Gastrocnemius medialis (tissue), 4 donors: ENCODE data around the gene SGSM2. TPM values are rescaled to one million over a fixed set of nuclear protein-coding genes. Genes with fewer than 3 reads are reported as not detected.

ENCODE experiments used
- ATAC-seq, 2 donors: fragments of 150-250 bp; one replicate each; pipeline ENCODE4 v1.9.1; 2016
- DNase-seq, 2 donors: peaks; one replicate each; pipeline ENCODE4 v3.0.0-alpha.2; 2019
- H3K27ac ChIP-seq, 4 donors: fragments of 200-600 bp; sonication (generic); 1 replicate in 1 of 4; 2 replicates in 3 of 4; pipeline ENCODE4 v1.5.1; 2016 to 2018; ENCODE audit warnings: mild to moderate bottlenecking in 2 of 4, moderate library complexity in 1 of 4
- H3K27me3 ChIP-seq, 3 donors: fragments of 200-600 bp; sonication (generic) in 2 of 3; 1 replicate in 1 of 3; 2 replicates in 2 of 3; pipeline versions ENCODE4 v1.5.1 to v1.6.0; 2016 to 2019; ENCODE audit warnings: mild to moderate bottlenecking in 1 of 3, moderate library complexity in 1 of 3
- H3K36me3 ChIP-seq, 2 donors: fragments of 200-600 bp; sonication (generic) in 1 of 2; one replicate each; pipeline ENCODE4 v1.5.1; 2017 to 2018
- H3K4me1 ChIP-seq, 2 donors: fragments of 200-600 bp; sonication (generic) in 1 of 2; one replicate each; pipeline ENCODE4 v1.5.1; 2016 to 2017; ENCODE audit warnings: mild to moderate bottlenecking in 2 of 2
- H3K4me3 ChIP-seq, 4 donors: fragments of 200-600 bp; sonication (generic) in 3 of 4; 1 replicate in 1 of 4; 2 replicates in 3 of 4; pipeline ENCODE4 v1.5.1; 2016 to 2019; ENCODE audit warnings: mild to moderate bottlenecking in 2 of 4
- H3K9me3 ChIP-seq, 3 donors: fragments of 200-600 bp; sonication (generic) in 2 of 3; 1 replicate in 1 of 3; 2 replicates in 2 of 3; pipeline ENCODE4 v1.5.1; 2016 to 2019
- CTCF ChIP-seq, 5 experiments: fragments of 450-650 bp in 3 of 5; fragments of 200-600 bp in 2 of 5; sonication (generic) in 2 of 5; IDR thresholded peaks in 4 of 5; conservative IDR thresholded peaks in 1 of 5; 1 replicate in 4 of 5; 2 replicates in 1 of 5; pipeline ENCODE4 v1.5.1; 2016 to 2019; ENCODE audit warnings: antibody characterized with exemption in 5 of 5, mild to moderate bottlenecking in 3 of 5, moderate library complexity in 3 of 5
- POLR2A ChIP-seq, 2 donors: fragments of 450-650 bp; IDR thresholded peaks; one replicate each; pipeline ENCODE4 v1.6.1; 2017; ENCODE audit warnings: antibody characterized with exemption in 2 of 2, mild to moderate bottlenecking in 2 of 2, moderate library complexity in 2 of 2
- in situ Hi-C, 4 donors: fragments of 200-750 bp; cut with MboI; loops; one replicate each; pipeline versions ENCODE4 v1.15.0 to v1.8.0; 2017; ENCODE audit warnings: low sequenced_read_pairs in 4 of 4
- intact Hi-C: fragments of 100-400 bp; cut with DNase I; formaldehyde crosslinking; loops from one replicate; pipeline ENCODE4 v1.15.1; 2023; ENCODE audit warnings: low total_unique reads
- total RNA-seq, 4 donors: library from RNA; depleted of rRNA; stranded (reverse); fragments of >200 nt; gene quantifications; one replicate each; pipeline versions ENCODE4 v1.1.0 to v1.2.3, GENCODE V29; 2016

Gene SGSM2, protein sequence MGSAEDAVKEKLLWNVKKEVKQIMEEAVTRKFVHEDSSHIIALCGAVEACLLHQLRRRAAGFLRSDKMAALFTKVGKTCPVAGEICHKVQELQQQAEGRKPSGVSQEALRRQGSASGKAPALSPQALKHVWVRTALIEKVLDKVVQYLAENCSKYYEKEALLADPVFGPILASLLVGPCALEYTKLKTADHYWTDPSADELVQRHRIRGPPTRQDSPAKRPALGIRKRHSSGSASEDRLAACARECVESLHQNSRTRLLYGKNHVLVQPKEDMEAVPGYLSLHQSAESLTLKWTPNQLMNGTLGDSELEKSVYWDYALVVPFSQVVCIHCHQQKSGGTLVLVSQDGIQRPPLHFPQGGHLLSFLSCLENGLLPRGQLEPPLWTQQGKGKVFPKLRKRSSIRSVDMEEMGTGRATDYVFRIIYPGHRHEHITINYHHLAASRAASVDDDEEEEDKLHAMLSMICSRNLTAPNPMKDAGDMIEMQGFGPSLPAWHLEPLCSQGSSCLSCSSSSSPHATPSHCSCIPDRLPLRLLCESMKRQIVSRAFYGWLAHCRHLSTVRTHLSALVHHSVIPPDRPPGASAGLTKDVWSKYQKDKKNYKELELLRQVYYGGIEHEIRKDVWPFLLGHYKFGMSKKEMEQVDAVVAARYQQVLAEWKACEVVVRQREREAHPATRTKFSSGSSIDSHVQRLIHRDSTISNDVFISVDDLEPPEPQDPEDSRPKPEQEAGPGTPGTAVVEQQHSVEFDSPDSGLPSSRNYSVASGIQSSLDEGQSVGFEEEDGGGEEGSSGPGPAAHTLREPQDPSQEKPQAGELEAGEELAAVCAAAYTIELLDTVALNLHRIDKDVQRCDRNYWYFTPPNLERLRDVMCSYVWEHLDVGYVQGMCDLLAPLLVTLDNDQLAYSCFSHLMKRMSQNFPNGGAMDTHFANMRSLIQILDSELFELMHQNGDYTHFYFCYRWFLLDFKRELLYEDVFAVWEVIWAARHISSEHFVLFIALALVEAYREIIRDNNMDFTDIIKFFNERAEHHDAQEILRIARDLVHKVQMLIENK
- total RNA-seq, result 10 to 100 TPM in 2 of 4 donors, 1 to 10 TPM in 2; 6.1 to 20.1 (median 9.6) TPM

GRCh38 chr17:2336852-2337543, at the start of gene SGSM2:
TSS of gene SGSM2 (plus strand) at chr17:2337501. CDS start at chr17:2337689, 188 bp downstream.
- DNase-seq (no peak), ATAC-seq (peak; percentile 44 to 48)
- intact Hi-C loops, result loop anchor here (2.0 to 5.0 kb wide), 3 partner anchors 16 to 285 kb away; partner anchors contain the start of gene MNT

DNA sequence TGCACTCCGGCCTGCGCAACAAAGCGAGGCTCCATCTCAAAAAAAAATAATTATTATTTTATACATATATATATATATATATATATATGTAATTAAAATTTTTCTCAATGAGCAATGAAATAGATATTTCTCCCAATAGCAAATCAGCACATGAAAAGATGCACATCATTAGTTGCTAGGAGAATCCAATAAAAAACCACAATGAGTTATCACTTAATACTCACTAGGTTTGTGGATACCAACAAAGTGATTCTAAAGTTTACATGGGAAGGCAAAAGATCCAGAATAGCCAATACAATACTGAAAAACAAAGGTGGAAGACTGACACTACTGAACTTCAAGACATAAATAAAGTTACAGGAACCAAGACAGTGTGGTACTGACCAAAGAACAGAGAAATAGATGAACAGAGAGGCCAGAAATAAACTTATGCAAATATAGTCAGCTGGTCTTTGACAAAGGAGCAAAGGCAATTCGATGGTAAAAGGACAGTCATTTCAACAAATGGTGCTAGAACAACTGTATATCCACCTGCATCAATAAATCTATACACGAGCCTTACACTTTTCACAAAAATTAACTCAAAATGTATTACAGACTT, 47.3 kb upstream of the SGSM2 start:
- ATAC-seq (no peak), DNase-seq (no peak)
- Histone ChIP-seq H3K9me3 (no peaks in the 10 kb centered on the region), H3K27ac (no peak overlapping the region), H3K4me3 (no peak overlapping the region), H3K36me3 (peaks cover 2 to 66% of the 10 kb centered on the region in 2 donors), H3K4me1 (no peaks in the 10 kb centered on the region), H3K27me3 (no peaks in the 10 kb centered on the region)
- in situ Hi-C loops (loop anchor here in 1 of 4 donors (25.0 kb wide), 1 partner anchor 403 kb away; no protein-coding TSS in a partner anchor), intact Hi-C loops (loop anchor here (10.0 kb wide), 1 partner anchor 385 kb away; no protein-coding TSS in a partner anchor)
- no peak for TF ChIP-seq POLR2A (IDR thresholded peaks at IDR 0.05)
- no peak for TF ChIP-seq CTCF (IDR thresholded peaks at IDR 0.05 in 4 of 5, conservative IDR thresholded peaks at IDR 0.05 in 1 of 5)

More at GRCh38 chr17:2336852-2337543, at the start of gene SGSM2:
- Histone ChIP-seq H3K4me3 (peak within 1 kb of the TSS; percentile 71 to 90 (median 82)), H3K4me1 (peaks cover 14 to 27% of the 10 kb centered on the region in 2 donors), H3K27ac (peak within 1 kb of the TSS; percentile 87 to 94 (median 92)), H3K27me3 (no peaks in the 10 kb centered on the region), H3K9me3 (no peaks in the 10 kb centered on the region), H3K36me3 (peaks cover 6 to 33% of the 10 kb centered on the region in 2 donors)
- no peak for TF ChIP-seq CTCF (IDR thresholded peaks at IDR 0.05 in 4 of 5, conservative IDR thresholded peaks at IDR 0.05 in 1 of 5)
- TF ChIP-seq POLR2A (IDR thresholded peaks at IDR 0.05), result no peak
- in situ Hi-C loops, result no loop called here

- H3K27me3 ChIP-seq, result no peaks in the 10 kb centered on the region
- intact Hi-C loops (no loop called here), in situ Hi-C loops (loop anchor here in 1 of 4 donors (25.0 kb wide), 1 partner anchor 405 kb away; no protein-coding TSS in a partner anchor)
- no peaks in the 10 kb centered on the region for H3K9me3 ChIP-seq
- peaks cover 0 to 83% of the 10 kb centered on the region in 2 donors for H3K36me3 ChIP-seq
- DNase-seq, result no peak
- no peaks in the 10 kb centered on the region for H3K4me1 ChIP-seq
- no peak for ATAC-seq
- no peak overlapping the region for H3K27ac ChIP-seq
- no peak overlapping the region for H3K4me3 ChIP-seq
- TF ChIP-seq CTCF (IDR thresholded peaks at IDR 0.05 in 4 of 5, conservative IDR thresholded peaks at IDR 0.05 in 1 of 5), result no peak
- no peak for TF ChIP-seq POLR2A (IDR thresholded peaks at IDR 0.05)
Measured at GRCh38 chr17:2292100-2292499, 45.2 kb upstream of the SGSM2 start.
